ENCODE results near the gene COL18A1.

Gene COL18A1

GRCh38 chr21:45470773-45471524 is 66.0 kb downstream of the COL18A1 start:
- no peak for DNase-seq

GRCh38 chr21:45471525-45472221 is 66.7 kb downstream of the COL18A1 start:
- no peak for DNase-seq

GRCh38 chr21:45472445-45473365 is 67.7 kb downstream of the COL18A1 start:
- no peak for DNase-seq

DNA sequence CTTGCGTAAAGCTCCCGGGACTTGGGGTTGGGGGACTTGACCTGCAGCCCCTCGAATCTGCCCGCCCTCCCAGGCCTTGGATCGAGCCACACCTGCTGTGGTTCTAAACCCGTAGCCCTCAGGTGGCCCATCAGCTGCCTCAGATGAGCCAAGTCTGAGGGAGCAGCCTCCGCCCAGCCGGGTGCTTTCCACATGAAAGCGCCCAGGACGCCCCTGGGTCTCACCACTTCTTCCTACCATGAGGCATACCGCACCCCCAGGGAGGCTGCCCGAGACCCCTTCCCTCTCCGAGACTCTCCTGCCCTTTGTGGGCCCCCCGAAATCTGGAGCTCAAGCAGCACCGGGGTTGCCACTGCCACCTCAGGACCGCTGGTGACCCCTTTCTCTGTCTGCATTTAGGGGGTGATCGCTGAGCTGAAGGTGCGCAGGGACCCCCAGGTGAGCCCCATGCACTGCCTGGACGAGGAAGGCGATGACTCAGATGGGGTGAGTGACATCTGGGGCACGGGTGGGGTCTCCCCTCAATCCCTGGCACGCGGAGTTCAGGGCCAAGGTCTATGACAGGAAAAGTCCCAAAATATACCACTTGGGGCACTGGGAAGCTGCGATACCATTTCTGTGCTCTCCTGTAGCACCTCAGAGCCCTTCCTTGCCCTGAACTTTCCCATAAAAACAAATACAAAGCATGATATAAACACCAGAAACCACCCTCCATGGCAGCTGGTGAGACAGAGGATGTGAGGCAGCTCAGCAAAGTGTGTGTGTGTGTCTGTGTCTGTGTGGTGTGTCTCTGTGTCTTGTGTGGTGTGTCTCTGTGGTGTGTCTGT is 68.7 kb downstream of the COL18A1 start:
- no peak for DNase-seq

- no peak for DNase-seq
Measured at GRCh38 chr21:45474323-45474950, 69.5 kb downstream of the COL18A1 start.

DNA sequence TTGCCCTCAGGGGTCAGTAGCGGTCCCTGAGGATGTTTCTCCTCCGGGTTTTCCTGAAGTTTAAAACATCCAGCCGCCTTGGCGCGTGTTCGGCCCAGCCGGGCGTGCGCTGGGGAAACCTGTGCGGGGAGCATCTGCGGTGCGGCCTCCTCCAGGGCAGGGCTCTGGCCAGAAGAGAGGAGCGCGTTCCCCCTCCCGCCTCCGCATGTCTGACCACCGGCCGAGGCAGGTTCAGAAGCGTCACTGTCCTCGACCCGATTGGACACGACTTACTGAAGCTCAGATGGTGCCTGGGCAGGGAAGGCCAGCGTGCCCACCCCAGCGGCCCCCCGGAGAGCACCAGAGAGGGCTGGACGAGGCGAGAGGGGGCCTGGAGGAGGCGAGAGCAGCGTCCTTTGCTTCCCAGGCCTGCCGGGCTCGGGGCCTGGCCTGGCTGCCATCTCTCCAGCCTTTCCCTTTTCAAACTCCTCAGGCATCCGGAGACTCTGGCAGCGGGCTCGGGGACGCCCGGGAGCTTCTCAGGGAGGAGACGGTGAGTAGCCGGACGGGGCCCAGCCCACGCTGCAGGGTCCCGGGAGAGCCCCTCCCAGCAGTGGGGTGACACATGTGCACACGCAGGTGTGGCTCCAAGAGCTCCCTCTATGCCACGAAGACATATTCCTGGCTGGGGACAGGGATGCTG is 70.2 kb downstream of the COL18A1 start:
- no peak for DNase-seq

DNA sequence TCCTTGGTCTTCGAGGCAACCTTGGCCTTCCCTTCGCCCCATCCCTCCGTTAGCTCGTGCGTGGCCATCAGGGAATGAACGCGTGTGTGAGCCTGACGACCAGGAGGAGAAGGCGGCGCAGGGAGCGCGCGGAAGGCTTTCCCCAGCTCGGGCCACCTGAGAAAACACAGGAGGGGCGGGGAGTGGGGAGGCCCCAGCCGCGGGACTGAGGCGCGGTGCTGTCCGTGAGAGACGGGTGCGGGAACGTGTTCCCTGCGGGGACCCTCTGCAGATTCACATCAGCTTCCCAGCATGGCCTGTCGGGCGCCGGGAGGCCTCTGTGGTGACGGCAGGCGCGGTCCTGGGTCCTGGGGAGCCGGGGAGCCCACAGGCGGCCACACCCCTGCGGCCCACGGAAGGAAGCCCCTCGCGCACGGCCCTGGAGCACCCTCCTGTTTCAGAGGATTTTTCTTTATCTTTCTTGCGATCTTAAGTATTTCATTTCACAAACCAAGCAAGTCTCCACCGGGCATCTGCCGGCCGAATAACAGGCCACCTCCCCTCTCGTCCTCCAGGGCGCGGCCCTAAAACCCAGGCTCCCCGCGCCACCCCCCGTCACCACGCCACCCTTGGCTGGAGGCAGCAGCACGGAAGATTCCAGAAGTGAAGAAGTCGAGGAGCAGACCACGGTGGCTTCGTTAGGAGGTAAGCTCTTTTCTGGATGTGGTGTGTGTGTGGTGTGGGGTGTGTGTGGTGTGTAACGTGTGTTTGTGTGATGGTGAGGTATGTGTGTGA is 71.0 kb downstream of the COL18A1 start:
- DNase-seq, result no peak

DNA sequence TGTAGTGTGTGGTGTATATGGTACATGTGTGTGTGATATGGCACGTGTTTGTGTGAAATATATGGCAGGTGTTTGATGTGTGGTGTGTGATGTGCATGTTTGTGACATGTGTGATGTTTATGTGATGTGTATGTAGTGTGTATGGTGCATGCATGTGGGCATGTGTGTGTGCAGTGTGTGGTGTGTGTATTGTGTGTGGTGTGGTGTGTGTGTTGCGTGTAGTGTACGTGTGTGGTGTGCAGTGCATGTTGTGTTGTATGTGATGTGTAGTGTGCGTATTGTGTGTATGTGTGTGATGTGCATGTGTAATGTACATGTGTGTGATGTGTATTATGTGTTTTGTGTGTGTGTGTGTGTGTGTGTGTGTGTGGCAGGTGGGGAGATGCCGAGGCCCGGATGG is 71.6 kb downstream of the COL18A1 start:
- no peak for DNase-seq

- no peak for DNase-seq
Measured at GRCh38 chr21:45477176-45478114, 72.5 kb downstream of the COL18A1 start.

DNA sequence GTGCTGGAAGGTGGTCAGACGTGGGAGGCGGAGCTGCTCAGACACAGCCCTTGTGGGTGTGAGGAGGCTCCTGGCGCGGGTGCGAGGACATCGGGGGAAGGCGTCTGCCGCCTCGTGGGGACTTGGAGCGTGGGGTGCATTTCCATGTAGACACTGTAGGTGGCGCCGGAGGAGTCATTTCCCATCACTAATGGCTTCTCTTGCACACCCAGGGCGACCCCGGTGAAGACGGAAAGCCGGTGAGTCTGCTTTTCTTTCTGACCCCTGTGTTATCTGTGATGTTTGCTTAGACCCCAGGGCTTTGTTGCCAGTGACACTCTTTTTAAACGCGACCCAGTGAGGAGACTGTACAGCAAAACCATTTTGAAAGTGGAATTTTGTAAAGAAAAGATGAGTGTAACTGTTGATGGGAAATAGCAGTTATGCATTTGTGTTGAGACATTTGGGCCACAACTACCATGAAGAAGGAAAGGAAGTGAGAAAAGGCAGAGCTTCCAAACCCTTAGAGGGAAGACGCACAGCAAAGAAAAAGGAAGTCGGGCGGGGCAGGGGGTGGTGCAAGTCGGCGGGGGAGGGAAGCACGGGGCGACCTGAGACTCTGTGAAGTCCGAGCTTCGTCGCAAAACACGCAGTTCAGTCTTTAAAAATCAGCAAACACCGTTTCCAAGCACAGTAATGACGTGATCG is 73.3 kb downstream of the COL18A1 start:
- peak; percentile 52 for DNase-seq

DNA sequence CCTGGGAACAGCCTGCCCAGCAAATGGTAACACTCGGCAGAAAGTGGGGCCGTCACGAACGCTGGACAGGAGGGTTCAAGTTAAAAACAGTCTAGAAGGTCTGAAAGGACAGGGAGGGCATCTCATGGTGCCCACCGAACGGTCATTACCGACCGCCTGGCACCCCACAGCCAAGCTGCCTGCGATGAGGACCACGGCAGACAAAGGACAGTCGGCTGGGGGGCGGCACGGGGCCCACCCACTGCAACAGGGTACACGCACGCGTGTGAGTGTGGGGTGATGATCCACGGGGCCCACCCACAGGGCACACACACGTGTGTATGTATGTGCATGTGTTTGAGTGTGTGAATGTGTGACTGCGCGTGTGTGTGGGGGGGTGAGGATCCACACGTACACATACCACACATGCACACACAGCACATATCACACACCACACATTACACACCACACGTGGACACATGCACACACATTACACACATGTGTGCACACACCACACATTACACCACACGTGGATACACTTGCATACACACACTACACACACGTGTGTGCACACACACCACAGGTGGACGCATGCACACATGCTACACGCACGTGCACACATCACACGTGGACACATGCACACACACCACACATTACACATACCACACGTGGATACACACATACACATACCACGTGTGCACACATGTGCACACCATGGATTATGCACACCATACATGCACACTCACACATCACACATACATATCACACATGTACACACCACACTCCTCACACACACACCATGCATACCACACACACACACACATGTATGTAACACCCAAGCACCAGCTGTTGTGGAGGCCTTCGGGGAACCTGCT is 74.1 kb downstream of the COL18A1 start:
- no peak for DNase-seq

- no peak for DNase-seq
Measured at GRCh38 chr21:45479691-45480675, 75.0 kb downstream of the COL18A1 start.

DNA sequence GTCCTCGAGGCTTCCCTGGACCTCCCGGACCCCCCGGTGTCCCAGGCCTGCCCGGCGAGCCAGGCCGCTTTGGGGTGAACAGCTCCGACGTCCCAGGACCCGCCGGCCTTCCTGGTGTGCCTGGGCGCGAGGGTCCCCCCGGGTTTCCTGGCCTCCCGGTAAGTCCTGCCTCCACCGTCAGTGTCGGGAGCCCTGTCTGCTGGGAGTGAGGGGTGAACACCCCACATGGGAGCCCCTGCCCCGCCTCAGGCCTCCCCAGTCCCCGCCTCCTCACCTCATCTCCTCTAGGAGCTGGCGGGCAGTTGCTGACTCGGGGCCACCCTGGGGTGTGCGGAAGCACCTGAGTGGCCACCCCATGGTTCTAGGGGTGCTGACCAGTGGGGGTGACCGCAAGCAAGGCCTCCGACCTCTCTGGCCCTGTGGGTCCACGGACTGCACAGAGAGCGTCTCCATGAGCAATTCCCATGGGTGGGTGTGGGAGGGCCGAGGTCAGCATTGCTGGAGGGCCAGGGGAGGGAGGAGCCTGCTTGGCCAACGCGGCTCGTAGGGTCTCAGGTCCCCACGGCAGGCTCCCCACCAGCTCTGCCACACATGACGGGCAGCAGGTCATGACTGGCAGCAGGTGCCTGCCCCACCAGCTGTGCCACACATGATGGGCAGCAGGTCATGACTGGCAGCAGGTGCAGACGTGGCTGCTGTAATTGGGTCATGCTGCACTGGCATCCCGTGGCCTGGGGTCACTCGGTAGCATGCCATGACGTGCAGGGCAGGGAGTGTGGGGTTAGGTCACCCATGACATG is 75.9 kb downstream of the COL18A1 start:
- DNase-seq, result no peak

DNA sequence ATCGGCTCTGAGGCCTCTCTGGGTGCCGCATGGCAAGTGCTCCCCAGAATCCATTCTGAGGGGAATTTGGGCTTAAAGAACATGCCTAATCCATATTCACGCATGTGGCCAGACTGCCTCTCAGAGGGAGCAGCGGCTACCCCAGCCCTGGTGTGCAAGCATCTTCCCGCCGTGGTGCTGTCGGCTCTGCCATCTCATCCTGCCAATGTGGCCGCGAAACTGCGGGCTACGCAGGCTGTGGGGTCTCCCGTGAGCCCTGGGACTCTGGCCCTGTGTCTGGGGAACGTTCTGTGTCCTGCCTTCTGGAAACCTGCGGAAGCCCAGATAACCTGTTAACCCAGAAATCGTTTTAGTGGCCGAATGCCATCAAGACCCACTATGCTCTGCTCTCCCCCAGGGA is 76.6 kb downstream of the COL18A1 start:
- no peak for DNase-seq
